Activated CD4-positive, alpha-beta memory T cell treated with anti-CD3 and anti-CD28 coated beads for 36 hours (primary cell): Measurements from ENCODE around the gene TSHR. TPM values are rescaled to one million over a fixed set of nuclear protein-coding genes. Genes with fewer than 3 reads are reported as not detected.
"Not testable (repeated sequence)": the region's sequence is repeated elsewhere in the genome, so short reads cannot be mapped to it uniquely, and the experiment has no call there.

Experiments
- CTCF ChIA-PET: fragments of 350-600 bp; sonication (Branson Sonifier 250); formaldehyde crosslinking; loops from one replicate; lab custom pipeline; 2021; ENCODE audit warnings: antibody characterized with exemption, inconsistent platforms; lab: Charles Lee
- POLR2A ChIA-PET: fragments of 350-600 bp; sonication (Branson Sonifier 250); formaldehyde crosslinking; loops from one replicate; lab custom pipeline; 2021; ENCODE audit warnings: antibody characterized with exemption; lab: Charles Lee
- DNase-seq: peaks from one replicate; pipeline ENCODE4 v3.0.0-alpha.2; 2020
- H3K27ac Mint-ChIP-seq: one replicate; pipeline ENCODE4 v1.8.0; 2021; ENCODE audit warnings: mixed read lengths
- H3K27me3 Mint-ChIP-seq: one replicate; pipeline ENCODE4 v1.8.0; 2021; ENCODE audit warnings: mixed read lengths
- H3K36me3 Mint-ChIP-seq: one replicate; pipeline ENCODE4 v1.8.0; 2021; ENCODE audit warnings: mixed read lengths
- H3K4me1 Mint-ChIP-seq: one replicate; pipeline ENCODE4 v1.8.0; 2021; ENCODE audit warnings: low read depth, mixed read lengths
- H3K4me3 Mint-ChIP-seq: one replicate; pipeline ENCODE4 v1.8.0; 2021; ENCODE audit warnings: mild to moderate bottlenecking, mixed read lengths
- H3K9me3 Mint-ChIP-seq: one replicate; pipeline ENCODE4 v1.8.0; 2021; ENCODE audit warnings: mixed read lengths
- intact Hi-C: fragments of 100-400 bp; cut with micrococcal nuclease; formaldehyde crosslinking; loops from one replicate; pipeline ENCODE4 v1.15.1; 2023
- total RNA-seq, 2 experiments: library from RNA; stranded (reverse); gene quantifications; one replicate each; pipeline ENCODE4 v1.2.3, GENCODE V29; 2021

The TSHR gene
- total RNA-seq, 2 experiments from 2014 or later = not detected

DNA sequence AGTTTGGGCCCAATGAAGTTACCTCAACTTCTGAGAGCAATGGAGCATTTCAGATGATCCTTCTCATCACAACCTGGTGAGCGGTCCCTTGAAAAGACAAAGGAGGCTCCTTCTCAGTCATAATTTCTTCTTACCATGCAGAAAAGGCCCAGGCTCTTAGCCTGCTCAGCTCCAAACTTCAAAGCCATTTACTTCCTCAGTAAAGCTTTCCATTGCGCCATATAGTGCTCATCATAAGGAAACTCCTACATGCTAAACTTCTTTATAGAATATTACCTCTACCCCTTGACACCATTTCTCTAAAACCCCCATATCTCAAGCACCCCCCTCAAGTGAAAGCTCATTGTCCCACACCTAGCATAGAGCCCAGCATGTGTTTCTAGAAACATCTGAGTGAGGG is 138.2 kb downstream of the TSHR start:
- Mint-ChIP-seq H3K4me1 (no peaks in the 10 kb centered on the region), H3K4me3 (no peak overlapping the region), H3K36me3 (no peaks in the 10 kb centered on the region), H3K27ac (no peak overlapping the region), H3K9me3 (no peaks in the 10 kb centered on the region), H3K27me3 (peaks cover 1% of the 10 kb centered on the region)
- ChIA-PET CTCF (no interaction called here), POLR2A (no interaction called here)
- intact Hi-C loops = no loop called here
- DNase-seq = no peak

DNA sequence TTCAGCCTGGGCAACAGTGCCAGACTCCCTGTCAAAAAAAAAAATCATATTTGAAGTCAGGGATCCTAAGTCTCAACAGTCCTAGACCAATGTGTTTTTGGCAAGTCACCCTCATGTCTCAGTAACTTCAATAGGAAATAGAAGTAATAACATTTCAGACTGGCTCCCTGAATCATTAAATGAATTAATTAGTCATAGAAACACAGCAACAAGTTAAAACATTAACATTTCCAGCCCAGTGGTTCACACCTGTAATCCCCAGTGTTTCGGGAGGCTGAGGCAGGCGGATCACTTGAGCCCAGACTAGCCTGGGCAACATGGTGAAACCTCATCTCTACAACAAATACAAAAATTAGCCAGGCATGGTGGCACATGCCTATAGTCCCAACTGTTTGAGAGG is 140.1 kb downstream of the TSHR start:
- no peaks in the 10 kb centered on the region for H3K36me3 Mint-ChIP-seq
- DNase-seq = no peak
- ChIA-PET CTCF (no interaction called here), POLR2A (no interaction called here)
- no peak overlapping the region for H3K4me3 Mint-ChIP-seq
- no peaks in the 10 kb centered on the region for H3K4me1 Mint-ChIP-seq
- intact Hi-C loops = no loop called here
- H3K9me3 Mint-ChIP-seq = no peaks in the 10 kb centered on the region
- H3K27me3 Mint-ChIP-seq = peaks cover 1% of the 10 kb centered on the region
- no peak overlapping the region for H3K27ac Mint-ChIP-seq

DNA sequence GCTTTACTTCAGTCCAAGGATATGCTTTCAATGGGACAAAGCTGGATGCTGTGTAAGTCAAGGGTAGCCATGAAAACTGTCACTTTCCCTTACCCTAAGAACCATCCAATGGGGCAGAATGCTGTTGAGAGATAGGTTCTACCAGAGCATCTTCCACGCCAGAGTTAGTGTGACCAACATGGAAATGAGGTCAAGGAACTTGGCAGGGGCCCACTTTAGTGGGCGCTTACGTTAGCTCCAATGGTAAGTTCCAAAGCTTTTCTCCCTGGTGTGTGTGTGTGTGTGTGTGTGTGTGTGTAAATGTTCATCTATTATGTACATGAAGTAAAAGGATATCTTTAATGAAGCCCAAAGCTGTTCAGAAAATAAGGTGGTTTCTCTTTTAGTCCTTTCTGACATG is 141.2 kb downstream of the TSHR start:
- CTCF ChIA-PET = interaction anchor here (1.6 kb wide), 1 partner anchor 68 kb away, joined by 4 read pairs; no protein-coding TSS in a partner anchor
- H3K27ac Mint-ChIP-seq = no peak overlapping the region
- intact Hi-C loops = no loop called here
- H3K9me3 Mint-ChIP-seq = no peaks in the 10 kb centered on the region
- no peaks in the 10 kb centered on the region for H3K4me1 Mint-ChIP-seq
- no peak for DNase-seq
- H3K4me3 Mint-ChIP-seq = no peak overlapping the region
- H3K36me3 Mint-ChIP-seq = no peaks in the 10 kb centered on the region
- POLR2A ChIA-PET = no interaction called here
- H3K27me3 Mint-ChIP-seq = peaks cover 2% of the 10 kb centered on the region

DNA sequence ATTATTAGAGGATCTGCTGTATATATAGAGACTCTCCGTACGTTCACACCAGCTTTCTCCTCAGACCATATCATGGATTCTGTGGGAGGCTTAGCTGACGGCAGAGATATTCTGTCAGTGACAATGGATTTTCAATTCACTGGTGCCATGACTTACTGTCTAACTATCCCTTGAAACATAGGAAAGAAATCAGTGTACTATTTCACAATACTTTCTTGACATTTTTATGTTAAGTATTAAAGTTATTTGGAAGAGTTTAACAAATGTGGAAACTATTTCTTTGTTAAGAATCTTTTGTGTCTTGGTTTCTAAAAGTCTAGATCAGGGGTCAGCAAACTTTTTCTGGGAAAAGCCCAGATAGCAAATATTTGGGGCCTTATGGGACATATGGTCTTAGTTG is 146.8 kb downstream of the TSHR start:
- ChIA-PET POLR2A (no interaction called here), CTCF (no interaction called here)
- DNase-seq = no peak
- H3K27ac Mint-ChIP-seq = no peak overlapping the region
- no peaks in the 10 kb centered on the region for H3K9me3 Mint-ChIP-seq
- no peaks in the 10 kb centered on the region for H3K36me3 Mint-ChIP-seq
- H3K4me1 Mint-ChIP-seq = no peaks in the 10 kb centered on the region
- intact Hi-C loops = no loop called here
- peaks cover 3% of the 10 kb centered on the region for H3K27me3 Mint-ChIP-seq
- no peak overlapping the region for H3K4me3 Mint-ChIP-seq

DNA sequence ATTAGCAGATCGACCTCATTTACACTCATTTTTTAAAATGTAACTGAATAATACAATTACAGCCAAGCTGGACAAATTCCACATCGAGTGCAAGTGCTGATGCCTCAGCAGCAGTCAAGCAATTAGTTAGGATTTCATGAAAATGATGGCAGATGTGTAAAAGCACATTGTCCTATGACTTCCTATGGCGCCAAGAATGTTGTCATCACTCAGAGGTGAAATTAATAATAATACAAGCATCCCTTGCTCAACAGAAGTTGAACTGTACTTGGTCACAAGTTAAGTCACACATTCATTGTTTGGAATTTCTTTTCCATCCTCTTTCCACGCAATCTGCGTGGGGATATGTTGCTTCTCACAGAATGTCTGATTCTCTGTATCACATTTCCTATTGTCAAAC is 148.0 kb downstream of the TSHR start:
- H3K9me3 Mint-ChIP-seq = no peaks in the 10 kb centered on the region
- no peaks in the 10 kb centered on the region for H3K4me1 Mint-ChIP-seq
- H3K36me3 Mint-ChIP-seq = no peaks in the 10 kb centered on the region
- DNase-seq = no peak
- peaks cover 2% of the 10 kb centered on the region for H3K27me3 Mint-ChIP-seq
- intact Hi-C loops = no loop called here
- ChIA-PET CTCF (interaction anchor here (1.0 kb wide), 1 partner anchor 9 kb away, joined by 3 read pairs; no protein-coding TSS in a partner anchor), POLR2A (no interaction called here)
- H3K27ac Mint-ChIP-seq = no peak overlapping the region
- no peak overlapping the region for H3K4me3 Mint-ChIP-seq

DNA sequence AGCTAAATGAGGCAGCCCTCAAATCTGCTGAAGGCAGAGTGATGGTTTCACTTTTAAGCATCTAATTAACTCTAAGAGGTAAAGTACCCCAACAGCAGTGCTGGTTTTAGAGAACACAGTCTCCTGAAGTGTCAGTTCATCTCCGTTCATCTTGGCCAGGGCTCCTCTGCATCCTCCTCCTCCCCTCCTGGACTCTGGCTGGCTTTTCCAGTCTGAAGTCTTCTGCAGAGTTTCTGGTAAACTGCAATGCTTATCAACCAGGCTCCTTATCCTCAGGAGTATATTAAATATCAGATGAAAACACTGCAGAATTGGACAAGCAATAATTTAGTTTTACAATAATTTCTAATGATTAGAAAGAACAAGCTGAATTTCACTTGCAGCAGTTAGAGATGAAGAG is 150.0 kb downstream of the TSHR start:
- intact Hi-C loops = no loop called here

DNA sequence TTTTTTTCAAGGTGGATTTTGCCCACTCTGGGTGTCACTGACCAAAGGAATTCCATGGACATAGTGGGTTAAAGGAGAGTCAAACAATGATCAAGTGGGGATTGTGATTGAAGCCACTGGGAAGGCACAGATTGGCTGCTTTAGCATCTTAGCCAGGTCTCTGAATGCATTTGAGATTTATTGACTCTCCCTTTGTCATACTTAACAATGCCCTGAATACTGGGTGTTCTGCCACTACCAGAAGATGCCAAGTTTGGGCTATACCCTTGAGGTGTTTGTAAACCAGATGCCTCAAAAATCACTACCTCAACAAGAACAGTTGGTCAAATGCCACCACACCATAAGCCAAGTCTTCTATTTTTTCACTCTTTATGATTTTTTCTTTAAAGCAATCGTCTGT is 150.5 kb downstream of the TSHR start:
- Mint-ChIP-seq H3K36me3 (no peaks in the 10 kb centered on the region), H3K27ac (no peak overlapping the region), H3K4me1 (no peaks in the 10 kb centered on the region), H3K4me3 (no peak overlapping the region), H3K27me3 (peaks cover 2% of the 10 kb centered on the region), H3K9me3 (no peaks in the 10 kb centered on the region)
- ChIA-PET CTCF (no interaction called here), POLR2A (no interaction called here)
- intact Hi-C loops = no loop called here
- no peak for DNase-seq

More for the DNA sequence above, 150.0 kb downstream of the TSHR start:
- H3K4me3 Mint-ChIP-seq = no peak overlapping the region
- ChIA-PET CTCF (interaction anchor here (1.2 to 1.3 kb wide), 2 partner anchors 8 to 118 kb away, joined by 3 read pairs; no protein-coding TSS in a partner anchor), POLR2A (no interaction called here)
- no peaks in the 10 kb centered on the region for H3K9me3 Mint-ChIP-seq
- H3K36me3 Mint-ChIP-seq = no peaks in the 10 kb centered on the region
- H3K27me3 Mint-ChIP-seq = peaks cover 2% of the 10 kb centered on the region
- H3K4me1 Mint-ChIP-seq = no peaks in the 10 kb centered on the region
- no peak for DNase-seq
- no peak overlapping the region for H3K27ac Mint-ChIP-seq

DNA sequence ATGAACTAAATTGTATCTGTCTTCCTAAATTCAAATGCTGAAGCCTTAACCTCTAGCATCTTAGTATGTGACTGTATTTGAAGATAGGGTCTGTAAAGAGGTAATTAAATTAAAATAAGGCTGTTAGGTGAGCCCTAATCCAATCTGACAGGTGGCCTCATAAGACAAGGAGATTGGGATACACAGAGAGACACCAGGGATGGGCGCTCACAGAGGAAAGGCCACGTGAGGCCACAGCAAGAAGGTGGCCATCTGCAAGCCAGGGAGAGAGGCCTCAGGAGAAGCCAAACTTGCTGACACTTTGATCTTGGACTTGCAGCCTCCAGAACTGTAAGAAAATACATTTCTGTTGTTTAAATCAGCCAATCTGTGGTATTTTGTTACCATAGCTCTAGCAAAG is 154.8 kb downstream of the TSHR start:
- ChIA-PET CTCF (no interaction called here), POLR2A (no interaction called here)
- no peak for DNase-seq
- Mint-ChIP-seq H3K9me3 (no peaks in the 10 kb centered on the region), H3K36me3 (no peaks in the 10 kb centered on the region), H3K27ac (no peak overlapping the region), H3K27me3 (no peaks in the 10 kb centered on the region), H3K4me3 (no peak overlapping the region), H3K4me1 (no peaks in the 10 kb centered on the region)
- intact Hi-C loops = no loop called here

DNA sequence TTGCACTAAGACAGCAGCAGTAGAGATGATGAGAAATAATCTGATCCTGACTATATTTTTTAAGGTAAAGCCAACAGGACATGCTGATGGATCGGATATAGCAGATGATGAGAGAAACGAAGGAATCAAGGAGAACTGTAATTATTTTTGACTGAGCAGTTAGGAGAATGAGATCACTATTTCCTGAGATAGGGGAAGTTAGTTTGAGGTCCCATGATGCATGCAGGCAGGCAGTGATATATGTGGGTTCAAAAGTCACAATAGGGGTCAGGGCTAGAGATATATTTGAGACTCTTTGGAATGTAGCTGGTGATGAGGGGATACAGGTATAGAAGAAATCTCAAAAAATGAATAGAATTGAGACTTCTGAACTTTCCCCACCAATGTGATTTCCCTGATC is 157.8 kb downstream of the TSHR start:
- no peaks in the 10 kb centered on the region for H3K9me3 Mint-ChIP-seq
- no peaks in the 10 kb centered on the region for H3K4me1 Mint-ChIP-seq
- H3K36me3 Mint-ChIP-seq = no peaks in the 10 kb centered on the region
- no peak for DNase-seq
- ChIA-PET POLR2A (no interaction called here), CTCF (interaction anchor here (0.8 kb wide), 1 partner anchor 8 kb away, joined by 3 read pairs; no protein-coding TSS in a partner anchor)
- H3K27me3 Mint-ChIP-seq = no peaks in the 10 kb centered on the region
- no peak overlapping the region for H3K27ac Mint-ChIP-seq
- H3K4me3 Mint-ChIP-seq = no peak overlapping the region
- intact Hi-C loops = no loop called here

DNA sequence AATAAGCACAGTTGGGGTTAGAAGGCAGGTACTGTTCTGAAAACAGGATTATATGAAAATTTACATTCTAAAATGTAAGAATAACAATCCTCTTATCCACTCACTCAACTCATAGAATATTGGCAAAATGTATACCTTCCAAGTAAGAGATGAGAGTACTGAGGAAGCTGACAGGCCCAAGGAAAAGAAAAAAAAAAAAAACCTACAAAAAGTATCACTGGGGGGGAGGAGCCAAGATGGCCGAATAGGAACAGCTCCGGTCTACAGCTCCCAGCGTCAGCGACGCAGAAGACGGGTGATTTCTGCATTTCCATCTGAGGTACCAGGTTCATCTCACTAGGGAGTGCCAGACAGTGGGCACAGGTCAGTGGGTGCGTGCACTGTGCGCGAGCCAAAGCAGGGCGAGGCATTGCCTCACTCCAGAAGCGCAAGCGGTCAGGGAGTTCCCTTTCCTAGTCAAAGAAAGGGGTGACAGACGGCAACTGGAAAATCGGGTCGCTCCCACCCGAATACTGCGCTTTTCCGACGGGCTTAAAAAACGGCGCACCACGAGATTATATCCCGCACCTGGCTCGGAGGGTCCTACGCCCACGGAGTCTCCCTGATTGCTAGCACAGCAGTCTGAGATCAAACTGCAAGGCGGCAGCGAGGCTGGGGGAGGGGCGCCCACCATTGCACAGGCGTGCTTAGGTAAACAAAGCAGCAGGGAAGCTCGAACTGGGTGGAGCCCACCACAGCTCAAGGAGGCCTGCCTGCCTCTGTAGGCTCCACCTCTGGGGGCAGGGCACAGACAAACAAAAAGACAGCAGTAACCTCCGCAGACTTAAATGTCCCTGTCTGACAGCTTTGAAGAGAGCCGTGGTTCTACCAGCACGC is 158.8 kb downstream of the TSHR start:
- H3K9me3 Mint-ChIP-seq, H3K27ac Mint-ChIP-seq, H3K27me3 Mint-ChIP-seq, POLR2A ChIA-PET, intact Hi-C loops, H3K4me3 Mint-ChIP-seq, H3K36me3 Mint-ChIP-seq, H3K4me1 Mint-ChIP-seq, DNase-seq: not testable (repeated sequence)
- CTCF ChIA-PET = interaction anchor here (0.8 kb wide), 1 partner anchor 9 kb away, joined by 3 read pairs; no protein-coding TSS in a partner anchor

DNA sequence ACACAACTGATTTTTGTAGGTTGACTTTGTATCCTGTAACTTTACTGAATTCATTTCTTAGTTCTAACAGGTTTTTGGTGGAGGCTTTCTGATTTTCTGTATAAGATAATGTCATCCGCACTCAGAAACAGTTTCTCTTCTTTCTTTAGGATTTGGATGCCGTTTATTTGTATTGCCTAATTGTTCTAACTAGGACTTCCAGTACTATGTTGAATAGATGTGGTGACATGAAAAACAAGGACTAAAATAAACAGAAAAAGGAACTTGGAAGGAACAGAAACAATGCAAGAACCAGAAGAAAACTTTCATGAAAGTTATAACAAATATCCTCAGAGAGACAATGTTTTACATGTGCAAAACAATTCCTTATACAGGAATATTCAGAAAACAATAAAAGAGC is 165.1 kb downstream of the TSHR start:
- Mint-ChIP-seq H3K4me1 (no peaks in the 10 kb centered on the region), H3K4me3 (no peak overlapping the region), H3K27ac (no peak overlapping the region), H3K9me3 (peaks cover 2% of the 10 kb centered on the region), H3K27me3 (no peaks in the 10 kb centered on the region), H3K36me3 (no peaks in the 10 kb centered on the region)
- ChIA-PET CTCF (no interaction called here), POLR2A (interaction anchor here (0.7 kb wide), 1 partner anchor 65 kb away, joined by 3 read pairs; no protein-coding TSS in a partner anchor)
- intact Hi-C loops = no loop called here
- no peak for DNase-seq

DNA sequence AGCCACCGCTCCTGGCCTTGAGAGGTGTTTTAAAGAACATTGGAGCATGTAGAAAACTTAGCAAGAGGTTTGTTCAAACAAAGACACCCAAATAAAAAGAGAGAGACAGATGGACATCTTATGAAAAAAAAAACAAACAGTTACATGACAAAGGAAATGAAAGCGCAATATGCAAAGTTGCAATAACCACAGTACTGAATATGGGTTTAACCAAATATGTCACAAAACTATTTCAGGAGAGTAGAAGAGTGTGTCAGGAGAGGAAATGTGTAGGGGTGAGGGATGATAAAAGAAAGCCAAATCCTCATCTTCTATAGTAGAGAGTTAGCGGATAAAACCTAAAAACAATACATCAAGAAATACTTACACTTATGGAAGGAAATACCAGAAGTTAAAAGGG is 166.9 kb downstream of the TSHR start:
- intact Hi-C loops = no loop called here
- H3K27me3 Mint-ChIP-seq = no peaks in the 10 kb centered on the region
- POLR2A ChIA-PET = no interaction called here
- no peak overlapping the region for H3K27ac Mint-ChIP-seq
- H3K4me3 Mint-ChIP-seq = no peak overlapping the region
- H3K36me3 Mint-ChIP-seq = no peaks in the 10 kb centered on the region
- DNase-seq = no peak
- H3K9me3 Mint-ChIP-seq = peaks cover 2% of the 10 kb centered on the region
- no peaks in the 10 kb centered on the region for H3K4me1 Mint-ChIP-seq
- CTCF ChIA-PET = no interaction called here

DNA sequence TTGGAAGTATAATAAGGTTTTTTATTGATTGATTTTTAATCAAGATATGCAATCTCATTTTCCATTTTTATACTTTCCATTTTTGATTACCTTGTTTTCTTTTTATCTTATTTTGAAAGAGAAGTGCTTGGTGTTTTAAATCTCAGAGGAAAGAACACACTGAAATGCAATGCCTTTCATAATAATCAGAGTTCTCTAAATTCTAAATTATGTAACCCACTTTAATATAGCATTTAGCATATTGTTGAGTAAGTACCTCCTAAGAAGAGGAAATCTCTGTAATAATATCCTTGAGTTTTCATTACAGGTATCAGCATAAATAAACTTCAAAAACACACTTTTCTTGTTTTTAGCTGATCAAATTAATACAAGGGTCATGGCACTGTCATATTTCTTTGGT is 168.4 kb downstream of the TSHR start:
- H3K9me3 Mint-ChIP-seq = no peaks in the 10 kb centered on the region
- no peaks in the 10 kb centered on the region for H3K27me3 Mint-ChIP-seq
- no peak for DNase-seq
- no peak overlapping the region for H3K4me3 Mint-ChIP-seq
- no peaks in the 10 kb centered on the region for H3K36me3 Mint-ChIP-seq
- ChIA-PET CTCF (no interaction called here), POLR2A (no interaction called here)
- H3K4me1 Mint-ChIP-seq = no peaks in the 10 kb centered on the region
- intact Hi-C loops = no loop called here
- no peak overlapping the region for H3K27ac Mint-ChIP-seq
